HG03521 (cell line): ENCODE data around the gene CDK5RAP1.
"Not testable (repeated sequence)": the region's sequence is repeated elsewhere in the genome, so short reads cannot be mapped to it uniquely, and the experiment has no call there.

ENCODE experiments used
- ATAC-seq: cut with Tn5 transposase; IDR thresholded peaks from one replicate; pipeline ENCODE4 v1.9.1; 2021; ENCODE audit warnings: mild to moderate bottlenecking, moderate library complexity; ENCODE audit not compliant: unreplicated experiment

Gene CDK5RAP1

GRCh38 chr20:33401184-33401920 is at the start of gene CDK5RAP1:
Gene CDK5RAP1, minus strand, starts transcription at chr20:33401519. Its CDS starts 4,455 bp downstream, at chr20:33397064.
- ATAC-seq = peak; percentile 77

GRCh38 chr20:33450867-33451266 is 49.5 kb upstream of the CDK5RAP1 start:
- ATAC-seq = no peak

- ATAC-seq = no peak
Observed at GRCh38 chr20:33445881-33446625, 44.7 kb upstream of the CDK5RAP1 start.

- ATAC-seq = no peak
Observed at GRCh38 chr20:33444797-33445560, 43.7 kb upstream of the CDK5RAP1 start.

GRCh38 chr20:33443512-33444239 is 42.4 kb upstream of the CDK5RAP1 start, which contains the start of gene SNTA1:
Gene SNTA1, minus strand, starts transcription at chr20:33443763. Its CDS starts 143 bp downstream, at chr20:33443620.
- peak; percentile 89 for ATAC-seq

- ATAC-seq = peak; percentile 16
Observed at GRCh38 chr20:33443006-33443511, 41.7 kb upstream of the CDK5RAP1 start.

- ATAC-seq = no peak
Observed at GRCh38 chr20:33442136-33443005, 41.1 kb upstream of the CDK5RAP1 start.

- ATAC-seq = no peak
Observed at GRCh38 chr20:33441142-33441955, 40.0 kb upstream of the CDK5RAP1 start.

- not testable (repeated sequence) for ATAC-seq
Observed at GRCh38 chr20:33440562-33440961, 39.2 kb upstream of the CDK5RAP1 start.

GRCh38 chr20:33438481-33438880 is 37.2 kb upstream of the CDK5RAP1 start:
- ATAC-seq = no peak

GRCh38 chr20:33437141-33437911 is 36.0 kb upstream of the CDK5RAP1 start:
- no peak for ATAC-seq

- ATAC-seq = no peak
Observed at GRCh38 chr20:33434434-33434833, 33.1 kb upstream of the CDK5RAP1 start.

- no peak for ATAC-seq
Observed at GRCh38 chr20:33433465-33434234, 32.3 kb upstream of the CDK5RAP1 start.

- ATAC-seq = no peak
Observed at GRCh38 chr20:33431797-33432381, 30.6 kb upstream of the CDK5RAP1 start.

- ATAC-seq = not testable (repeated sequence)
Observed at GRCh38 chr20:33423875-33424274, 22.6 kb upstream of the CDK5RAP1 start.

- no peak for ATAC-seq
Observed at GRCh38 chr20:33423141-33423834, 22.0 kb upstream of the CDK5RAP1 start.
